NCI-H1417 treated with DMSO at 0.1 percent for 48 hours (cell line): Measurements from ENCODE around the gene FNDC11.
"Not testable (repeated sequence)": the region's sequence is repeated elsewhere in the genome, so short reads cannot be mapped to it uniquely, and the experiment has no call there.

ENCODE experiments used
- DNase-seq: peaks from one replicate; lab custom pipeline; 2025; lab: John Stamatoyannopoulos, UW

The FNDC11 gene

DNA sequence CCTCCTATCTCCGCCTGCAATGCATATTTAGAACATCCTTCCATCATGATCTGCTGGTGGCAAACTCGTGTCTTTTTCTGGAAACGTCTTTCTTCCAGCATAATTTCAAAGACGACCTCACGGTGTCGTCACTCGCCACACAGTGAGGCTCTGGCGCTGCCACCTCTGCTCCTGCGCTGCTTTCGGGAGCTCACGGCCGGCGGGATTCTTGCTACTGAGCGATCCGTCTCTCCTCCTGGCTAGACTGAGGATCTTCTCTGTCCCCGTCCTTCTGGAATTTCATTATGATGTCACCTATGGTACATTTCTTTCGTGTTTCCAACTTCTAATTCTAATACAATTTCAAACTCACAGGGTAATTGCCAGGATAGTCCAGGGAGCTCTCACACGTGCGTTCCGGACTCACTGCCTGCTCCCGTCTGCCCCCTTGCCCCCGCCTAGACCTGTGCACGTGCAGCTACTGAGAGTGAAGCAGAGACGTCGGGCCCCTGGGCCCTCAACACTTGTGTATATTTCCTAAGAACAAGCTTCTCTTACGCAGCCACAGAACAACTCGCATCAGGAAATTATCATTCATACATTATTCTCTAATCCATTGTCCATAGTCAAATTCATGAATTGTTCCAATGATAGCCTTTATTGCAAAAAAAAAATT lies 45.6 kb downstream of the FNDC11 start:
- DNase-seq, result no peak

DNA sequence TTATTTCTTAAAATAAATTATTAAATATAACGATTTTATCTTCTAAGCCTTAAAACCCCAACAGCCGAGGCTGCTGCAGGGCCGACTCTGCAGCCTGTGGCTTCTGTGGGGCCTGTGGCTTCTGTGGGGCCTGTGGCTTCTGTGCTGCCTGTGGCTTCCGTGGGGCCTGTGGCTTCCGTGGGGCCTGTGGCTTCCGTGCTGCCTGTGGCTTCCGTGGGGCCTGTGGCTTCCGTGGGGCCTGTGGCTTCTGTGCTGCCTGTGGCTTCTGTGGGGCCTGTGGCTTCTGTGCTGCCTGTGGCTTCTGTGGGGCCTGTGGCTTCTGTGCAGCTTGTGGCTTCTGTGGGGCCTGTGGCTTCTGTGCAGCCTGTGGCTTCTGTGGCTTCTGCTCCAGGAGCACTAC lies 47.7 kb downstream of the FNDC11 start:
- DNase-seq, result not testable (repeated sequence)

DNA sequence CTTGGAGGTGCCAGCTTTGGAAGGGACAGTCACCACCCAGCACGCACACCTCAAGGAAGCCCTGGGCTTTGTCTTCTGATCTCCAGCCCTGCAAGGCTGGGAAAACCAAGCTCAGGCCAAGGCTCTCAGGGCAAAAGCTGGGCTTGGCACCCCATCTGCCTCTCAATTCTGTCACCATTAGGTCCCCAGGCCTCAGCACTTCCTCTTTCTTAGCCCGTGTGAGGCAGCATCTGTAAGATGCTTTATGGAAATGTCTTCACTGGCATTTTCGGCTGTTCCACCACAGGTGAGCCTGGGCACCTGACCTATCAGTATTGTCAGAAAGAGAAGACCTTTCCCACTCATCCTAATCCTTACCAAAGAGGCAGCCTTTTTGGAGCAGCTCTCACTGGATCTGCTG lies 48.4 kb downstream of the FNDC11 start:
- no peak for DNase-seq
